HG02870 (cell line): ENCODE measurements around the gene PMEPA1.

Experiments used
- ATAC-seq: cut with Tn5 transposase; IDR thresholded peaks from one replicate; pipeline ENCODE4 v1.9.1; 2021; ENCODE audit warnings: mild to moderate bottlenecking, moderate library complexity; ENCODE audit not compliant: unreplicated experiment

PMEPA1 gene

DNA sequence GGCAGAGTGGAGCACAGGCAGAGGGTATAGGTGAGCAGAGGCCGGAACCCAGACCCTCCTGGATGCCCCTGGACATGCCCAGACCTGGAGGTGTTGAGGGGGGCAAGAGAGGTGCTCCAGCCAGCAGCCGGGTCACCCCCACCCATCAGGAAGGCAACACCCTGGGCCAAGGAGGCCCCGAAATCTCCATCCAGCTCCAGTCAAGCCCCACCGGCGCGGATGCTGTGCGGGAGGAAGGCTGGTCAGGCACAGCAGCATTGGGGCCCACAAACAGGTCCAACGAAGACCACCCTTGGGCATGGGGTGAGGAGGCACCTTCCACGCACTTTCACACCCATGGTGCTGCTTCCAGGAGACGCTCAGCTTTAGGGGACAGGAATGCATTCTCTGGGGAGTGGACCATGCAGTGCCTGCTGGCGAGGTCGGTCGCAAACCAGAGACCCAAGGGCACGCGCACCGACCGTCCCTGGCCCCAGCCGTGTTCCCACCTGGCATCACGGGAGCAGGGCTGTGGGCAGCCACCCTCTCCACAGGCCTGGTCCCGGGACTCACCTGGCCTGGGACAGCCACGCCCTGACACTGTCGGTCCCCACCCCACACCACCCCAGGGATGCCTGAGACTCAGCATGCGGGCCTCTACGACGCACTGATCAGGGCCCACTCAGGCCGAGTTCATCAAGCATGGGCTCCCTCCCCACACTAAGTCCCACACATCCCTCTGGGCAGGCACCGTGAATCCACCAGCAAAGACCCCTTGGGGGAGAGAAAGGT, 45.9 kb downstream of the PMEPA1 start:
- ATAC-seq: no peak

GRCh38 chr20:57663241-57663640, 46.6 kb downstream of the PMEPA1 start:
- no peak for ATAC-seq

DNA sequence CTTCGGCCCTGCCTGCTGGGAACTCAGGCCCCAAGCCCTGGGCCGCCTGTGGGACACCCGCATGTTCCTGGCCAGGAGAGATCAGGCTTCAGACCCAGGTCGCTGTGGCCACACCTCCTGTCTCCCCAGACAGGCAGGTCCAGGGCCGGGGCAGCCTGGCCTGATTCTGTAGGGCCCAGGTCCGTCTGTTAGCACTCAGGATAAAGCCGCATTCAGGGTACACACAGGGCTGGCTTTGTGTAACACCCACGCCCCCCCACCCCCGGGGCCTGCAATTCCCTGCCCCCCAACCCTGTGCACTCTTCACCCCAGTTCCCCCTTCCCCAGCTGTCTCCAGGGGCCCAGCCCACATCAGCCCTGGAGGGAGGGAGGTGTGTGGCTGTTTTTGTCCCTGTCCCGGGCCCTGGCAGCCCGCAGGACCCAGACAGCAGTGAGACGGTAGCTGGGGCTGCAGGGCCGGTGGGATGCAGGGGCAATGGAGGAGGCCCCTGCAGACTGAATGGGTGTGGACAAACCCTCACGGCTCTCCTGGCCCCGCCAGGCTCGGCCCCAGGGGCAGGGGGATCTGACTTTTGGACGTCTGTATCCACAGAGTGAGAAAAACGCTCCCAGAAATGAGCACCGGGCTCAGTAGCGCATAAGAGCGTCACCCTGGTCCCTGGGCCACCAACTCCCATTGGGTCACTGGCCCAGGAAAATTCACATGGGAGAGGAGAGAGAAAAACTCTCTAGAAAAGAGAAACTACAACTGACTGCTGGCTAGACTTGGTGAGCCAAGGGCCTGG, 47.2 kb downstream of the PMEPA1 start:
- no peak for ATAC-seq

GRCh38 chr20:57661746-57662455, 47.9 kb downstream of the PMEPA1 start:
- ATAC-seq: no peak

DNA sequence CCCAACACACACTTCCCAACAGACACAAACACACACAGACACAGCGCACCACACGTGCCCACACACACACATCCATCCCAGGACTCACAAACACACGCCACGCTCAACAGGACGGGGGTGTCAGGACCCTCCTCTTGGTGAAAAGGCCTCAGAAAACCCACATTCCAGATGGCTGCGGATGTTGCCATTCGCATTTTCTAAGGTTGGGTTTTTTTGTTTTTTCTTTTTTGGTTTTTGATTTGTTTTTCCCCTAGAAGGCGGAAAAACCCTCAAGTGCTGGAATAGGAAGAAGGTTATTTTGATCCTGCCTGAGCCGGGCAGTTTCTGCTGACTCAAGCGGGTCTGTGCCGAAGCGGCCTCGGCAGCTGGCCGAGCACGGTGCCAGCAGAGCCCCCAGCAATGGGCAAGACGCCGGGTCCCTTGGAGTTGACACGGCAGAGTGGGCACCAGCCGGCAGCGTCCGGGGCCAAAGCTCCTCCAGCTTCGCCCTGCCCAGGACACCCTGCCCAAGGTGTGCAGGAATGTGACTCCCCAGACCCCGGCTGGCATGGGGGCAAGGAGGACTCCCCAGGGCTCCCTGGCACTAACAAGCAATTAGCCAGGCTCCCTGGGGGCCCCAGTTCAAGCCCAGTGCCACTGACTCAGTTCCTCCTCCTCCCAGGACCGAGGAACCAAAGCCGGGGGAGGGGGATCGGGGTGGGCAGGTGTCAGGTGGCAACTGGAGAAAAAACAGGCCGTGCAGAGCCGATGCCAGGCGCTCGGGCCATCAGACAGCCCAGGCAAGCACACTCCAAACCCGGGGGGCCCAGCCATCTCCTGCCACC, 48.7 kb downstream of the PMEPA1 start:
- no peak for ATAC-seq

DNA sequence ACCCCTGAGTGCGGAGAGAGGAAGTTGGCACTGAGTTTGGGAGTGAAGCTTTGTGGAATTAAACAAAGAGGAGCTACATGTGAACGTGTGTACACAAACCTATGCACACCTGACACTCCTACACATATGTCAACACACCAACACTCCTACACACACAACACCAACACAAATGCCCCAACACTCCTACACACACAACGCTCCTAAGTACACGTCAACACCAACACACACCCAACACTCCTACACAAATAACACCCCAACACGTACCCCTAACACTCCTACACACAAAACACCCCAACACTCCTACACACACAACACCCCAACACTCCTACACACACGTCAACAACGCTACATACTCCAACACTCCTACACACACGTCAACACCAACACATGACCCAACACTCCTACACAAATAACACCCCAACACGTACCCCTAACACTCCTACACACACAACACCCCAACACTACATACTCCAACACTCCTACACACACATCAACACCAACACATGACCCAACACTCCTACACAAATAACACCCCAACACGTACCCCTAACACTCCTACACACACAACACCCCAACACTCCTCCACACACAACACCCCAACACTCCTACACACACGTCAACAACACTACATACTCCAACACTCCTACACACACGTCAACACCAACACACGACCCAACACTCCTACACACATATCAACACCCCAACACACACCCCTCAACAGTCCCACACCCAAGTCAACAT, 49.5 kb downstream of the PMEPA1 start:
- no peak for ATAC-seq

GRCh38 chr20:57659517-57660180, 50.2 kb downstream of the PMEPA1 start:
- ATAC-seq: no peak

GRCh38 chr20:57658833-57659516, 50.8 kb downstream of the PMEPA1 start:
- ATAC-seq: no peak

GRCh38 chr20:57658447-57658832, 51.4 kb downstream of the PMEPA1 start:
- no peak for ATAC-seq

GRCh38 chr20:57657535-57658446, 52.0 kb downstream of the PMEPA1 start:
- ATAC-seq: no peak

- ATAC-seq: no peak
These were observed 52.8 kb downstream of the PMEPA1 start for GRCh38 chr20:57656821-57657534.

DNA sequence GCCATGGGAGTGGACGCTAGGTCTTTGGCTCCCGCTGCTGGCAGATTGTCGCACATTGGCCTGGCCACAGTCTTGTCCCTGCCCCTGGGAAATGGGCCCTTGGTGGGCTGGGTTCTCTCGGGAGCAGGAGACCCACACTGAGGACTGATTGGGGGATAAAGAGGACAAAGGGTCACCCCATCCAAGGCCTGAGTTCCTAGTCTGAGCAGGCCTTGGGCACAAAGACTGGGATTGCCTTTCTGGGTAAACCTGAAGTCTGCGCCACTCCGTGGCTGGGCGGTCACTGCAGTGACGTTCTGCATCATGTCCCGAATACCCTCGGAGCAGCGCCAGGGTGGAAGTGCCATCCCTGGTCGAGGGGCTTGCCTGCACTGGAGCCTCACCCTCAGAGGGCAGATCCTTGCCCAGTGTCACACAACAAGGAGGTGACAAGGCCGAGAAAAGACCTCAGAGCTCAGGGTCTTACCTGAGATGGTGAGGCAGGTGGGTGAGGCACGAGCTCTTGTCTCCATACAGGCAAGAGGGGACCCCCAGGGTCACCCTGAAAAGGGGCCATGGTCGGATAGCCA, 53.5 kb downstream of the PMEPA1 start:
- no peak for ATAC-seq

DNA sequence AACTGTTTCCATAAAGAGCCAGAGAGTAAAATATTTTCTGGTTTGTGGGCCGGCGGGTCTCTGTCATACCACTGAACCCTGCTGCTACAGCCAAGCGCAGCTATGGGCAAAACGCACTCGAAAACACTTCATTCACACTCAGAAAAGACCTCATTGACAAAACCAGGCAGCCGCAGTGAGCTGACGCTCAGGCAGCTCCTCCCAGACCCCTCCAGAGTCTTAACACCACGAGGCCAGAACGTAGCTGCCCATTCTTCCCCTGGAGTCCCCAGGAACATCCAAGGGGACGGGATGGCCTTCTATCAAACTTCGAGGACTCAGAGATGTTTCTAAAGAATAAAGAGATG, 54.0 kb downstream of the PMEPA1 start:
- ATAC-seq: no peak

- no peak for ATAC-seq
These were observed 54.6 kb downstream of the PMEPA1 start for GRCh38 chr20:57654998-57655808.

GRCh38 chr20:57654363-57654997, 55.3 kb downstream of the PMEPA1 start:
- ATAC-seq: no peak

DNA sequence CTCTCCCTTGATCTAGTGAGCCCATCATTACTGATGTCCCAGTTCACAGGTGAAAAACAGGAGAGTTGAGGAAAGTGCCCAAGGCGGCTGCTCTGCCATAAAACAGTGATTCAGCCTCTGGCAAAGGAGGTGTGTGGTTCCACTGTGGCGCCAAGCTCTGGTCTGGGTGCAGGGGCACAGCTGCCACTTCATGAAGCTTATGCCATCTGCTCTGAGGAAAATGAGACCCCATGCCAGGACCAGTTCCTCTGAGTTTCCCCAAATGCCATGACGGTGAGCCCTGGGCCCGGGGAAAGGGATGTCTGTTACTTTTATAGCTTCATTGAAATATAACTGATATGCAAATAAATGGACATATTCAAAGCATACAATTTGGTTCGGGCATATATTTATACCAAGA, 55.9 kb downstream of the PMEPA1 start:
- ATAC-seq: no peak
